Calu3 (cell line): ENCODE results near the gene ZNF587. TPM values are rescaled to one million over a fixed set of nuclear protein-coding genes. Genes with fewer than 3 reads are reported as not detected.
"Not testable (repeated sequence)": the region's sequence is repeated elsewhere in the genome, so short reads cannot be mapped to it uniquely, and the experiment has no call there.

Experiments
- BruUV-seq: library from RNA; stranded (reverse); fragments of 400-500 nt; replicated peaks from 2 replicates; lab custom pipeline; 2021; lab: Mats Ljungman, UMichigan
- CTCF ChIA-PET: fragments of 300-600 bp; sonication (Branson Sonifier 250); formaldehyde crosslinking; loops from one replicate; lab custom pipeline; 2022; ENCODE audit warnings: antibody characterized with exemption; lab: Charles Lee
- DNase-seq: peaks from one replicate; pipeline ENCODE4 v3.0.0; 2022
- H3K27ac Mint-ChIP-seq: one replicate; pipeline ENCODE4 v1.8.0; 2022; ENCODE audit warnings: mixed read lengths; ENCODE audit not compliant: unreplicated experiment
- H3K27me3 Mint-ChIP-seq: one replicate; pipeline ENCODE4 v1.8.0; 2022; ENCODE audit warnings: mixed read lengths; ENCODE audit not compliant: unreplicated experiment
- H3K36me3 Mint-ChIP-seq: one replicate; pipeline ENCODE4 v1.8.0; 2022; ENCODE audit warnings: mild to moderate bottlenecking, moderate library complexity, mixed read lengths; ENCODE audit not compliant: insufficient read depth, unreplicated experiment
- H3K4me1 Mint-ChIP-seq: one replicate; pipeline ENCODE4 v1.8.0; 2022; ENCODE audit warnings: mild to moderate bottlenecking, low read depth, mixed read lengths; ENCODE audit not compliant: unreplicated experiment
- H3K4me3 Mint-ChIP-seq: one replicate; pipeline ENCODE4 v1.8.0; 2022; ENCODE audit warnings: mild to moderate bottlenecking, low read depth, moderate library complexity, mixed read lengths; ENCODE audit not compliant: unreplicated experiment
- H3K9me3 Mint-ChIP-seq: one replicate; pipeline ENCODE4 v1.8.0; 2022; ENCODE audit warnings: low read depth, mixed read lengths; ENCODE audit not compliant: unreplicated experiment
- intact Hi-C: fragments of 100-400 bp; cut with micrococcal nuclease; formaldehyde crosslinking; loops from one replicate; pipeline ENCODE4 v1.10.0; 2022; ENCODE audit not compliant: unreplicated experiment
- total RNA-seq: library from RNA; stranded (reverse); gene quantifications from 2 replicates; pipeline ENCODE4 v1.2.3, GENCODE V29; 2022
- TF ChIP-seq, protein P1 (sequence below): fragments of 200-600 bp; IDR thresholded peaks from one replicate; pipeline ENCODE4 v1.8.0; 2022; ENCODE audit warnings: antibody characterized with exemption; ENCODE audit not compliant: unreplicated experiment

The ZNF587 gene
- total RNA-seq, 1 experiment from 2014 or later: 113 TPM

DNA sequence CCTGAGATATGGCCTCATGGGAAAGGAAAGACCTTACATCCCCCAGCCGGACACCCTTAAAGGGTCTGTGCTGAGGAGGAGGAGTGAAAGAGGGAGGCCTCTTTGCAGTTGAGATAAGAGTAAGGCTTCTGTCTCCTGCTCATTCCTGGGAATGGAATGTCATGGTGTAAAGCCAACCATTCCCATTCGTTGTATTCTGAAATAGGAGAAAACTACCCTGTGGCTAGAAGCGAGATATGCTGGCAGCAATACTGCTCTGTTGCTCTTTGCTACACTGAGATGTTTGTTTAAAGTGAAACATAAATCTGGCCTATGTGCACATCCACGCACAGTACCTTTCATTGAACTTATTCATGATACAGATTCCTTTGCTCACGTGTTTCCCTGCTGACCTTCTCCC is 20.3 kb upstream of the ZNF587 start:
- Mint-ChIP-seq H3K4me3 (no peak overlapping the region), H3K36me3 (peaks cover 46% of the 10 kb centered on the region), H3K4me1 (peaks cover 28% of the 10 kb centered on the region), H3K9me3 (peaks cover 10% of the 10 kb centered on the region), H3K27me3 (no peaks in the 10 kb centered on the region), H3K27ac (peak overlapping the region; percentile 11)
- no peak for DNase-seq
- CTCF ChIA-PET: no interaction called here
- TF ChIP-seq, protein P1, sequence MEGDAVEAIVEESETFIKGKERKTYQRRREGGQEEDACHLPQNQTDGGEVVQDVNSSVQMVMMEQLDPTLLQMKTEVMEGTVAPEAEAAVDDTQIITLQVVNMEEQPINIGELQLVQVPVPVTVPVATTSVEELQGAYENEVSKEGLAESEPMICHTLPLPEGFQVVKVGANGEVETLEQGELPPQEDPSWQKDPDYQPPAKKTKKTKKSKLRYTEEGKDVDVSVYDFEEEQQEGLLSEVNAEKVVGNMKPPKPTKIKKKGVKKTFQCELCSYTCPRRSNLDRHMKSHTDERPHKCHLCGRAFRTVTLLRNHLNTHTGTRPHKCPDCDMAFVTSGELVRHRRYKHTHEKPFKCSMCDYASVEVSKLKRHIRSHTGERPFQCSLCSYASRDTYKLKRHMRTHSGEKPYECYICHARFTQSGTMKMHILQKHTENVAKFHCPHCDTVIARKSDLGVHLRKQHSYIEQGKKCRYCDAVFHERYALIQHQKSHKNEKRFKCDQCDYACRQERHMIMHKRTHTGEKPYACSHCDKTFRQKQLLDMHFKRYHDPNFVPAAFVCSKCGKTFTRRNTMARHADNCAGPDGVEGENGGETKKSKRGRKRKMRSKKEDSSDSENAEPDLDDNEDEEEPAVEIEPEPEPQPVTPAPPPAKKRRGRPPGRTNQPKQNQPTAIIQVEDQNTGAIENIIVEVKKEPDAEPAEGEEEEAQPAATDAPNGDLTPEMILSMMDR: no peak
- intact Hi-C loops: no loop called here
- no TSS peak for BruUV-seq

DNA sequence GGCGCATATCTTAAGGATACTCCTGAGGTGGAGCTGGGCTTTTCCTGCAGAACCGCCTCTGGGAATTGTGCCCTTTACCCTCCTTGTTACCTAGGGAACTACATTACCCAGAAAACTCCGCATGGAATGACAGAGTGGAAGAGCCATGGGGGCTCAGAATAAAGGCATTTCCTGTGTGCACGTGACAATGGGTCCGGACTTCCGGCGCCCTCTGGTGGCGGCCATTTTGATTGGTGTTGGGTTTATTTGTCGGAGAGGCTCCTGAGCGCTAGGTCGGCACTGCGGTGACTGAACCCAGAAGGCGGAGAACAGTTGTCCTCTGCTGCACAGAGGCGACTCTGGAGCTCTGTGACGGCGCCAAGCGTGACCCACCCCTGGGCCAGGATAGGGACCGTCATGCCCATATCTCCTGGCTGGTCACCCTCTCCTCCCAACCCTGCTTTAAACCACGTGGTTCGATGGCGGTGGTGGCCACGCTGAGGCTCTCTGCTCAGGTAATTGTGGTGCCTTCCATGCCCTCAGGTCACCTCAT is 19.5 kb upstream of the ZNF587 start, which contains the start of gene ZNF587B:
Gene ZNF587B (plus strand): TSS at position 229 of the 532 bp plus-strand sequence. CDS start 230 bp downstream, at position 459.
- no TSS peak for BruUV-seq
- DNase-seq: no peak
- TF ChIP-seq, protein P1: no peak
- CTCF ChIA-PET: no interaction called here
- no peak within 1 kb of the TSS for H3K4me3 Mint-ChIP-seq
- no peaks in the 10 kb centered on the region for H3K27me3 Mint-ChIP-seq
- intact Hi-C loops: no loop called here
- H3K36me3 Mint-ChIP-seq: peaks cover 46% of the 10 kb centered on the region
- H3K27ac Mint-ChIP-seq: peak within 1 kb of the TSS; percentile 11
- peaks cover 23% of the 10 kb centered on the region for H3K4me1 Mint-ChIP-seq
- H3K9me3 Mint-ChIP-seq: peaks cover 10% of the 10 kb centered on the region

DNA sequence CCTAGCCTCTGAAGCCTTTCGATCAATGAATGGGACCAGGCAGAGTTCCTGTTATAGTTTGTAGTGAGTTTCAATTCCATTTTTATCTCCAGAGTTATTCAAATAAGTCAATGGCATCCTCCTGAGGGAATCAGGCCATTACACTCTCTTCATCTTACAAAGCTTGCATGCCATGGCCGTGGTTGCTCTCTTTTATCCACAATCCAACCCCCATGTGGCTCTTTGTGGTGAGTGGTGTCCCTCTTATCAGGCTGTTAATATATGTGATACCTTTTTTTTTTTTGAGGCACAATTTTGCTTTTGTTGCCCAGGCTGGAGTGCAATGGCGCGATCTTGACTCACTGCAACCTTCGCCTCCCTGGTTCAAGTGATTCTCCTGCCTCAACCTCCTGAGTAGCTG is 12.7 kb upstream of the ZNF587 start:
- H3K9me3 Mint-ChIP-seq, H3K27me3 Mint-ChIP-seq, H3K4me3 Mint-ChIP-seq, intact Hi-C loops, BruUV-seq, DNase-seq, H3K4me1 Mint-ChIP-seq, H3K27ac Mint-ChIP-seq, CTCF ChIA-PET: not testable (repeated sequence)
- peaks cover 38% of the 10 kb centered on the region for H3K36me3 Mint-ChIP-seq

DNA sequence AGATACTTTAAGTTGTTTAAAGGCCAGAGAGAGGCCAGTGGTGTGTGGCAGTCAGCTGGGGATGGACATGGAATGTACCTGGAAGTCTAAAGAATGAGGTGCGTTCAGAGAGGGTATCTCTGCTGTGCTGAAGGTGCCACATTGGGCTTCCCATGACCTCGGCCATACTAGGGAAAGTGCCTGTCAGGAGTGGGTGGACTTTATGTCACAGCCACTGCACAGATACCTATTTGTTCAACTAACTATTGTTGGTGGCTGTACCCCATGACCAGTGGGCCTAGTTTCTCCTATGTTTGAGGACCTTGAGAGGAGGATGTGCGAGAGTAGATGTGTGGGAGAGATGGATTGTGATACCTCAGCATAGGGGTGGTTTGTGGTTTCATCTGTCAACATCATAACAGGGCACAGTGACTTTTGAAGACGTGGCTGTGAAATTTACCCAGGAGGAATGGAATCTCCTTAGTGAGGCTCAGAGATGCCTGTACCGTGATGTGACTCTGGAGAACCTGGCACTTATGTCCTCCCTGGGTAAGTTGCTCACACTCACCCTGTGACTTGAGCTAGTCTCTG is 11.0 kb upstream of the ZNF587 start:
- peaks cover 48% of the 10 kb centered on the region for H3K36me3 Mint-ChIP-seq
- H3K27me3 Mint-ChIP-seq, H3K4me3 Mint-ChIP-seq, H3K9me3 Mint-ChIP-seq, H3K4me1 Mint-ChIP-seq, CTCF ChIA-PET, DNase-seq, BruUV-seq, intact Hi-C loops, H3K27ac Mint-ChIP-seq: not testable (repeated sequence)

DNA sequence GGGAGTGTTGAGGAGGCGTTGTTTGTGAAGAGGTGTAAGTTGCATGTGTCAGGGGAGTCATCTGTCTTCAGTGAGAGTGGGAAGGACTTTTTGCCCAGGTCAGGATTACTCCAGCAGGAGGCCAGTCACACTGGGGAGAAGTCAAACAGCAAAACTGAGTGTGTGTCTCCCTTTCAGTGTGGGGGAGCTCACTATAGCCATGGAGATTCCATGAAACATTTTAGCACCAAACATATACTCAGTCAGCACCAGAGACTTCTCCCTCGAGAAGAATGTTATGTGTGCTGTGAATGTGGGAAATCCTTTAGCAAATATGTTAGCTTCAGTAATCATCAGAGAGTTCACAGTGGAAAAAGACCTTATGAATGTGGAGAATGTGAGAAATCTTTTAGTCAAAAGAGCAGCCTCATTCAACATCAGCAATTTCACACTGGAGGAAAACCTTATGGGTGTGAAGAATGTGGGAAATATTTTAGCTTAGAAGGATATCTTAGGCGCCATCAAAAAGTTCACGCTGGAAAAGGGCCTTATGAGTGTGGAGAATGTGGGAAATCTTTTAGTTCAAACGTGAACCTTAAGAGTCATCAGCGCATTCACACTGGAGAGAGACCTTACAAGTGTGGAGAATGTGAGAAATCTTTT is 8.4 kb upstream of the ZNF587 start:
- peaks cover 53% of the 10 kb centered on the region for H3K36me3 Mint-ChIP-seq
- no peak for DNase-seq
- CTCF ChIA-PET: no interaction called here
- TF ChIP-seq, protein P1: no peak
- no peak overlapping the region for H3K4me3 Mint-ChIP-seq
- H3K27ac Mint-ChIP-seq: no peak overlapping the region
- H3K9me3 Mint-ChIP-seq: peaks cover 3% of the 10 kb centered on the region
- H3K4me1 Mint-ChIP-seq: no peaks in the 10 kb centered on the region
- no peaks in the 10 kb centered on the region for H3K27me3 Mint-ChIP-seq
- no TSS peak for BruUV-seq
- intact Hi-C loops: no loop called here

DNA sequence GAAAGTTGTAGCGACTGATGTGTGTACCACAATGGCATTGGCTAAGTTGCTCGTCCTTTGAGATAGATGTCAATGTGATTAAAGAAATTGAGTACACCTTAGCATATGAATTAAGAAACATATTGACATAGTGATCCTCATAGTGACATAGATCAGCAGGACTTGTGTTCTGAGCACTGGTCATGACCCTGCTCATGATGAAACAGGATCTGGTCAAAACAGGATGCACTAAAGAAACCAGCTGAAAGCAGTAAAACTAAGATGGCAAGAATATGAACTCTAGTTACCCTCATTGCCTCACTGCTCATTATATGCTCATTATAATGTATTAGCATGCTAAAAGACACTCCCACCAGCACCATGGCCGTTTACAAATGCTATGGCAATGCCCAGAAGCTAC is 2.5 kb upstream of the ZNF587 start:
- H3K27ac Mint-ChIP-seq, CTCF ChIA-PET, H3K4me3 Mint-ChIP-seq, H3K9me3 Mint-ChIP-seq, BruUV-seq, H3K27me3 Mint-ChIP-seq, intact Hi-C loops, DNase-seq: not testable (repeated sequence)
- H3K36me3 Mint-ChIP-seq: peaks cover 52% of the 10 kb centered on the region
- peaks cover 13% of the 10 kb centered on the region for H3K4me1 Mint-ChIP-seq

DNA sequence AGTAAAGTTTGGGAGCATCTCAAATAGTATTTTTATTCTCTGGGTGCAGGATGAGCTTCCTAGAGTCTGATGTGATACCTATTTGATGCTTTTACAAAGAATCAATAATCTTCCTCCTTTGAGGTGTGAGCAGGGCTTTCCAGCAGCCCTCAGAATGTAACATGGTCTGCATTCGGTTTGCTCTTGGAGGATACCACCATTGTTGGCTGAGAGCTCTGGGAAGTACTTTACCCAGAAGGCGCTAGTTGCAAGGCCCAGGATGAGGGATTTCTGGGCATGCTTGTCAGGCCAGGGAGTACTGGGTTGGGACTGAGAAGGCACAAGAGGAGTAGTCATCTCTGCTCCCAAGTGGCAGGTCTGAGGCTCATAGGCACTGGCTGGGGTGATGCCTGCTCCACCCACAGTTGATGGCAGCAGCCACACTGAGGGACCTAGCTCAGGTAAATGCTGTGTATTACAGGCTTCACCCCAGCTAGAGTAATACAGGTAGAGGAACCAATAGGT is 445 bp upstream of the ZNF587 start:
- Mint-ChIP-seq H3K36me3 (peaks cover 58% of the 10 kb centered on the region), H3K4me1 (peaks cover 13% of the 10 kb centered on the region), H3K4me3 (peak overlapping the region; percentile 94), H3K27ac (peak overlapping the region; percentile 83)
- CTCF ChIA-PET: interaction anchor here (0.6 to 2.0 kb wide), 2 partner anchors 34 to 884 kb away, joined by 3 to 6 read pairs; partner anchors contain the start of gene ZNF552
- BruUV-seq, H3K9me3 Mint-ChIP-seq, DNase-seq, H3K27me3 Mint-ChIP-seq, intact Hi-C loops: not testable (repeated sequence)
